CD14-positive monocyte (primary cell): Measurements from ENCODE around the gene FRY. TPM values are rescaled to one million over a fixed set of nuclear protein-coding genes. Genes with fewer than 3 reads are reported as not detected.

Experiments used
- DNase-seq, 3 donors: peaks; one replicate each; pipeline ENCODE4 v3.0.0-alpha.2; 2011 to 2022
- H2AFZ ChIP-seq: 2 replicates; pipeline ENCODE4 v1.6.0; 2012; ENCODE audit warnings: mild to moderate bottlenecking, low read depth, low read length, inconsistent platforms; ENCODE audit not compliant: insufficient read depth, poor library complexity, severe bottlenecking
- H3K27ac ChIP-seq, 2 donors: 1 replicate in 1 of 2; 2 replicates in 1 of 2; pipeline ENCODE4 v1.5.1; 2012 to 2013; ENCODE audit warnings: low read length in 2 of 2, control low read depth in 1 of 2, inconsistent platforms in 1 of 2, low read depth in 1 of 2, mild to moderate bottlenecking in 1 of 2
- H3K27me3 ChIP-seq, 2 donors: one replicate each; pipeline versions ENCODE4 v1.6.0 to v1.6.1; 2011 to 2013; ENCODE audit warnings: low read length in 2 of 2; ENCODE audit not compliant: control insufficient read depth in 2 of 2, insufficient read depth in 2 of 2
- H3K36me3 ChIP-seq, 2 donors: replicated peaks in 1 of 2; 1 replicate in 1 of 2; 2 replicates in 1 of 2; pipeline versions ENCODE4 v1.5.1 to v1.6.1; 2012 to 2013; ENCODE audit warnings: low read length in 2 of 2, control low read depth in 1 of 2, inconsistent platforms in 1 of 2, mild to moderate bottlenecking in 1 of 2; ENCODE audit not compliant: insufficient read depth in 2 of 2, control insufficient read depth in 1 of 2
- H3K4me1 ChIP-seq, 2 donors: 1 replicate in 1 of 2; 2 replicates in 1 of 2; pipeline versions ENCODE4 v1.5.1 to v1.6.1; 2012 to 2013; ENCODE audit warnings: low read length in 2 of 2, control low read depth in 1 of 2, inconsistent platforms in 1 of 2, mild to moderate bottlenecking in 1 of 2, moderate library complexity in 1 of 2; ENCODE audit not compliant: insufficient read depth in 2 of 2, control insufficient read depth in 1 of 2
- H3K4me2 ChIP-seq: replicated peaks from 2 replicates; pipeline ENCODE3; 2012; ENCODE audit warnings: low read length, moderate library complexity, mild to moderate bottlenecking; ENCODE audit not compliant: poor library complexity, severe bottlenecking; ENCODE audit errors: extremely low read depth
- H3K4me3 ChIP-seq, 3 experiments: fragments of 200-600 bp in 1 of 3; sonication (generic) in 1 of 3; replicated peaks in 1 of 3; 1 replicate in 2 of 3; 2 replicates in 1 of 3; pipeline ENCODE4 v1.5.1; 2011 to 2013; ENCODE audit warnings: low read length in 3 of 3, mild to moderate bottlenecking in 3 of 3, control low read depth in 2 of 3, low read depth in 2 of 3, inconsistent platforms in 1 of 3, moderate library complexity in 1 of 3
- H3K79me2 ChIP-seq: 2 replicates; pipeline ENCODE4 v1.6.0; 2012; ENCODE audit warnings: mild to moderate bottlenecking, control low read depth, inconsistent platforms, low read length, moderate library complexity; ENCODE audit not compliant: insufficient read depth
- H3K9ac ChIP-seq: 2 replicates; pipeline ENCODE4 v1.6.0; 2017; ENCODE audit warnings: low read length, mild to moderate bottlenecking; ENCODE audit not compliant: insufficient read depth, poor library complexity, severe bottlenecking
- H3K9me3 ChIP-seq, 2 donors: replicated peaks in 1 of 2; 1 replicate in 1 of 2; 2 replicates in 1 of 2; pipeline versions ENCODE4 v1.5.1 to v1.6.1; 2012 to 2013; ENCODE audit warnings: low read length in 2 of 2, control low read depth in 1 of 2; ENCODE audit not compliant: control insufficient read depth in 1 of 2, insufficient read depth in 1 of 2
- H4K20me1 ChIP-seq: 2 replicates; pipeline ENCODE4 v1.6.0; 2012; ENCODE audit warnings: mild to moderate bottlenecking, low read length, control low read depth, moderate library complexity; ENCODE audit not compliant: insufficient read depth
- H3K27ac Mint-ChIP-seq, 7 donors: one replicate each; pipeline ENCODE4 v1.8.0; 2020; ENCODE audit warnings: mild to moderate bottlenecking in 7 of 7, mixed read lengths in 7 of 7, moderate library complexity in 6 of 7, inconsistent platforms in 2 of 7
- H3K27me3 Mint-ChIP-seq, 3 donors: one replicate each; pipeline ENCODE4 v1.8.0; 2021 to 2022; ENCODE audit warnings: low read depth in 3 of 3, mild to moderate bottlenecking in 3 of 3, mixed read lengths in 3 of 3, moderate library complexity in 3 of 3, inconsistent platforms in 1 of 3
- H3K36me3 Mint-ChIP-seq, 2 donors: one replicate each; pipeline ENCODE4 v1.8.0; 2020; ENCODE audit warnings: mixed read lengths in 2 of 2, inconsistent platforms in 1 of 2, mild to moderate bottlenecking in 1 of 2
- H3K4me1 Mint-ChIP-seq: one replicate; pipeline ENCODE4 v1.8.0; 2020; ENCODE audit warnings: mild to moderate bottlenecking, mixed read lengths
- H3K4me3 Mint-ChIP-seq, 2 donors: one replicate each; pipeline ENCODE4 v1.8.0; 2020; ENCODE audit warnings: mild to moderate bottlenecking in 2 of 2, mixed read lengths in 2 of 2, moderate library complexity in 1 of 2
- H3K9me3 Mint-ChIP-seq, 7 donors: one replicate each; pipeline ENCODE4 v1.8.0; 2020 to 2022; ENCODE audit warnings: mixed read lengths in 7 of 7, mild to moderate bottlenecking in 6 of 7, moderate library complexity in 6 of 7, inconsistent platforms in 2 of 7
- WGBS: methylation state at CpG from one replicate; pipeline ENCODE4 v1.1.5; 2013; ENCODE audit warnings: missing lambda C conversion rate; ENCODE audit not compliant: insufficient coverage; 5-methylcytosine and 5-hydroxymethylcytosine counted together
- intact Hi-C, 2 donors: fragments of 100-400 bp; cut with micrococcal nuclease; formaldehyde crosslinking; loops; one replicate each; pipeline versions ENCODE4 v1.15.0 to v1.15.1; 2023
- polyA plus RNA-seq, 3 donors: library from polyadenylated mRNA; depleted of rRNA in 1 of 3; unstranded in 2 of 3; stranded (reverse) in 1 of 3; fragments of 300-500 nt in 2 of 3; fragments of >200 nt in 1 of 3; fragmentation: Illumina TruSeq in 2 of 3; gene quantifications; 1 replicate in 2 of 3; 2 replicates in 1 of 3; pipeline ENCODE4 v1.2.3, GENCODE V29; 2012 to 2021
- TF ChIP-seq, protein P1 (sequence below): fragments of 200-600 bp; IDR thresholded peaks from one replicate; pipeline ENCODE4 v1.8.0; 2022; ENCODE audit warnings: antibody characterized with exemption, mild to moderate bottlenecking

FRY gene
- polyA plus RNA-seq, 3 donors: 3.9 to 31.8 (median 5.0) TPM

- Histone ChIP-seq H3K27ac (no peak overlapping the region), H4K20me1 (peaks cover 70% of the 10 kb centered on the region), H3K4me3 (no peak overlapping the region), H3K79me2 (peaks cover 98% of the 10 kb centered on the region), H3K4me2 (no peak overlapping the region), H3K9me3 (no peaks in the 10 kb centered on the region), H3K9ac (no peak overlapping the region), H3K27me3 (no peaks in the 10 kb centered on the region), H2AFZ (no peak overlapping the region), H3K4me1 (no peaks in the 10 kb centered on the region), H3K36me3 (peaks cover 0 to 33% of the 10 kb centered on the region in 2 donors)
- TF ChIP-seq, protein P1, sequence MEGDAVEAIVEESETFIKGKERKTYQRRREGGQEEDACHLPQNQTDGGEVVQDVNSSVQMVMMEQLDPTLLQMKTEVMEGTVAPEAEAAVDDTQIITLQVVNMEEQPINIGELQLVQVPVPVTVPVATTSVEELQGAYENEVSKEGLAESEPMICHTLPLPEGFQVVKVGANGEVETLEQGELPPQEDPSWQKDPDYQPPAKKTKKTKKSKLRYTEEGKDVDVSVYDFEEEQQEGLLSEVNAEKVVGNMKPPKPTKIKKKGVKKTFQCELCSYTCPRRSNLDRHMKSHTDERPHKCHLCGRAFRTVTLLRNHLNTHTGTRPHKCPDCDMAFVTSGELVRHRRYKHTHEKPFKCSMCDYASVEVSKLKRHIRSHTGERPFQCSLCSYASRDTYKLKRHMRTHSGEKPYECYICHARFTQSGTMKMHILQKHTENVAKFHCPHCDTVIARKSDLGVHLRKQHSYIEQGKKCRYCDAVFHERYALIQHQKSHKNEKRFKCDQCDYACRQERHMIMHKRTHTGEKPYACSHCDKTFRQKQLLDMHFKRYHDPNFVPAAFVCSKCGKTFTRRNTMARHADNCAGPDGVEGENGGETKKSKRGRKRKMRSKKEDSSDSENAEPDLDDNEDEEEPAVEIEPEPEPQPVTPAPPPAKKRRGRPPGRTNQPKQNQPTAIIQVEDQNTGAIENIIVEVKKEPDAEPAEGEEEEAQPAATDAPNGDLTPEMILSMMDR: no peak
- H3K36me3 Mint-ChIP-seq: peaks cover 18 to 29% of the 10 kb centered on the region in 2 donors
- intact Hi-C loops: no loop called here
- no peaks in the 10 kb centered on the region for H3K9me3 Mint-ChIP-seq
- H3K27me3 Mint-ChIP-seq: peaks cover 0 to 3% (median 0%) of the 10 kb centered on the region in 3 donors
- H3K4me3 Mint-ChIP-seq: no peak overlapping the region
- DNase-seq: no peak
- H3K27ac Mint-ChIP-seq: peak overlapping the region in 3 of 7 donors; percentile 1 to 73 (median 22)
- WGBS: 100% methylated on average over 3 of the region's 8 CpGs
- H3K4me1 Mint-ChIP-seq: peaks cover 19% of the 10 kb centered on the region
Measured at GRCh38 chr13:32063619-32064233, 32.2 kb downstream of the FRY start.

DNA sequence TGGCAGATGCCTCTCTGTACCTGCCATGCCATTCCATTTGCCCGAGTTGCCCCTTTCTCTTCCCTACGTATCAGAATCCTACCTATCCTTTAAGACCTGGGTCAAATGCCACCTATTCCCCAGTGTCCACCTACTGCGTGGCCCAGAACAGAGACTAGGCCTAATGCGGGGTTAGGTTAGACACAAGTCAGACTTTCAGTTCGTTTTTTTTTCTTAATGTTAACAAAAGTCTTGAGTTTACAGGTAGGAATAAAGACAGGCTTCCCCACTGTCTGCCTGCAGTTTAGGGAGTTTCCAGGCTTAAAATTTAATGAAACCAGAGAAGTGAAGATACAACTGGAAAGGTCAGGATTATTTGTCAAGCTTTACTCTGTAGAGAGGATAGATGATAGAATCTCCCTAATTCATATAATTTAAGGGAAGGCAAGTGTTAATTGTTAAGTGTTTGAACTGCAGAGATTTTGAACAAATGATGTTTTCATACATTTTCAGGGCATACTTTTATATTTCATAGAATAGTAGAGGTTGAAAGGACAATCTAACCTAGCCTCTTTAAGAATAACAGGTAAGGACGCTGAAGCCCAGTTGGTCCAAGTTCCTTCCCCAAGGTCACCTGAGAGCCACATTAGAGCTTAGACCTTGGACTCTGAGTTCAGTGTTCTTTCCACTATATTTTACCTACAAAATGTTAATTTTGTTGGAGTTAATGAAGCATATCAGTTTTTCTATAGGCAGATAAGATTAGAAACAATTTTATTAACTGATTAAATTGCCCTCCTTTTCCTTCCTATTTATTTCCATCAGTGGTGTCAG, 35.8 kb downstream of the FRY start:
- WGBS: 85% methylated on average over 2 of the region's 6 CpGs
- Histone ChIP-seq H3K79me2 (peaks cover 80% of the 10 kb centered on the region), H4K20me1 (peaks cover 59% of the 10 kb centered on the region), H3K4me3 (no peak overlapping the region), H3K4me2 (no peak overlapping the region), H3K27me3 (no peaks in the 10 kb centered on the region), H2AFZ (no peak overlapping the region), H3K36me3 (peaks cover 0 to 34% of the 10 kb centered on the region in 2 donors), H3K9ac (no peak overlapping the region), H3K27ac (peak overlapping the region in 1 of 2 donors; percentile 3), H3K9me3 (no peaks in the 10 kb centered on the region), H3K4me1 (no peaks in the 10 kb centered on the region)
- Mint-ChIP-seq H3K27ac (peak overlapping the region in 4 of 7 donors; percentile 10 to 49 (median 32)), H3K9me3 (peaks cover 0 to 6% (median 3%) of the 10 kb centered on the region in 7 donors), H3K27me3 (peaks cover 0 to 3% (median 0%) of the 10 kb centered on the region in 3 donors), H3K36me3 (peaks cover 20 to 38% of the 10 kb centered on the region in 2 donors), H3K4me1 (peaks cover 10% of the 10 kb centered on the region), H3K4me3 (no peak overlapping the region)
- TF ChIP-seq, protein P1: no peak
- intact Hi-C loops: no loop called here
- no peak for DNase-seq
